OCI-LY7 (cell line): ENCODE data around the gene MAOA. TPM values are rescaled to one million over a fixed set of nuclear protein-coding genes. Genes with fewer than 3 reads are reported as not detected.

Source experiments
- BruUV-seq: library from RNA; stranded (reverse); fragments of 400-500 nt; replicated peaks from 2 replicates; lab custom pipeline; 2021; lab: Mats Ljungman, UMichigan
- CTCF ChIA-PET: fragments of 300-600 bp; sonication (Branson Sonifier 250); formaldehyde crosslinking; loops from one replicate; lab custom pipeline; 2022; ENCODE audit warnings: antibody characterized with exemption; ENCODE audit not compliant: unreplicated experiment; lab: Charles Lee
- POLR2A ChIA-PET: fragments of 300-600 bp; sonication (Branson Sonifier 250); formaldehyde crosslinking; loops from one replicate; lab custom pipeline; 2022; ENCODE audit warnings: antibody characterized with exemption; lab: Charles Lee
- DNase-seq: peaks from one replicate; pipeline ENCODE4 v3.0.0-alpha.2; 2015; ENCODE audit warnings: low spot score
- H2AFZ ChIP-seq: fragments of 200-600 bp; sonication (generic), shearing (Covaris generic); 2 replicates; pipeline ENCODE4 v1.6.1; 2014; ENCODE audit warnings: mild to moderate bottlenecking, antibody characterized with exemption, low read length, moderate library complexity
- H3K27ac ChIP-seq: fragments of 200-600 bp; sonication (generic); 2 replicates; pipeline ENCODE4 v1.5.1; 2014; ENCODE audit warnings: mixed run types, low read depth, mild to moderate bottlenecking, moderate library complexity, low read length, inconsistent platforms; ENCODE audit not compliant: poor library complexity, severe bottlenecking
- H3K36me3 ChIP-seq: fragments of 200-600 bp; sonication (generic); 2 replicates; pipeline ENCODE4 v1.6.1; 2014; ENCODE audit warnings: mild to moderate bottlenecking, antibody characterized with exemption, low read length, moderate library complexity, mixed read lengths; ENCODE audit not compliant: insufficient read depth
- H3K4me1 ChIP-seq: fragments of 200-600 bp; sonication (generic); 2 replicates; pipeline ENCODE4 v1.5.1; 2014; ENCODE audit warnings: mild to moderate bottlenecking, low read length; ENCODE audit not compliant: insufficient read depth, poor library complexity, severe bottlenecking
- H3K4me2 ChIP-seq: fragments of 200-600 bp; sonication (generic); 2 replicates; pipeline ENCODE4 v1.6.1; 2014; ENCODE audit warnings: mild to moderate bottlenecking, low read length
- H3K4me3 ChIP-seq: fragments of 200-600 bp; sonication (generic); 2 replicates; pipeline ENCODE4 v1.5.1; 2014; ENCODE audit warnings: mild to moderate bottlenecking, low read depth, low read length; ENCODE audit not compliant: poor library complexity, severe bottlenecking
- H3K79me2 ChIP-seq: fragments of 200-600 bp; sonication (generic); 2 replicates; pipeline ENCODE4 v1.6.1; 2016; ENCODE audit warnings: low read depth, mild to moderate bottlenecking, low read length, moderate library complexity, mixed read lengths; ENCODE audit not compliant: insufficient read depth
- H3K9me2 ChIP-seq: fragments of 200-600 bp; sonication (generic); 2 replicates; pipeline ENCODE4 v1.6.1; 2016; ENCODE audit warnings: mild to moderate bottlenecking, low read length, mixed read lengths; ENCODE audit not compliant: insufficient read depth
- H3K9me3 ChIP-seq: fragments of 200-600 bp; sonication (generic); 2 replicates; pipeline ENCODE4 v1.6.1; 2014; ENCODE audit warnings: mild to moderate bottlenecking, mixed run types, low read length, mixed read lengths
- H4K20me1 ChIP-seq: fragments of 200-600 bp; sonication (generic); 2 replicates; pipeline ENCODE4 v1.6.1; 2014; ENCODE audit warnings: mild to moderate bottlenecking, antibody characterized with exemption, low read length, moderate library complexity, mixed read lengths; ENCODE audit not compliant: insufficient read depth
- CTCF ChIP-seq: fragments of 200-600 bp; sonication (generic); conservative IDR thresholded peaks from 2 replicates; pipeline ENCODE4 v1.5.1; 2014; ENCODE audit warnings: mild to moderate bottlenecking, antibody characterized with exemption, low read length, moderate library complexity, mixed read lengths
- EZH2phosphoT487 ChIP-seq: fragments of 200-600 bp; sonication (generic); IDR thresholded peaks from 2 replicates; pipeline ENCODE4 v1.6.1; 2018; ENCODE audit warnings: low read depth, borderline replicate concordance, mild to moderate bottlenecking, mixed run types, antibody characterized with exemption, low read length, moderate library complexity, mixed read lengths
- intact Hi-C: fragments of 100-400 bp; cut with micrococcal nuclease; formaldehyde crosslinking; loops from one replicate; pipeline ENCODE4 v1.10.0; 2022; ENCODE audit not compliant: unreplicated experiment
- total RNA-seq, 2 experiments: library from RNA; depleted of rRNA in 1 of 2; stranded (reverse); fragments of >200 nt in 1 of 2; shearing (Covaris generic) in 1 of 2; gene quantifications; 2 replicates each; pipeline ENCODE4 v1.2.3, GENCODE V29; 2014 to 2022

The MAOA gene
- total RNA-seq, 2 experiments from 2014 or later = not detected

DNA sequence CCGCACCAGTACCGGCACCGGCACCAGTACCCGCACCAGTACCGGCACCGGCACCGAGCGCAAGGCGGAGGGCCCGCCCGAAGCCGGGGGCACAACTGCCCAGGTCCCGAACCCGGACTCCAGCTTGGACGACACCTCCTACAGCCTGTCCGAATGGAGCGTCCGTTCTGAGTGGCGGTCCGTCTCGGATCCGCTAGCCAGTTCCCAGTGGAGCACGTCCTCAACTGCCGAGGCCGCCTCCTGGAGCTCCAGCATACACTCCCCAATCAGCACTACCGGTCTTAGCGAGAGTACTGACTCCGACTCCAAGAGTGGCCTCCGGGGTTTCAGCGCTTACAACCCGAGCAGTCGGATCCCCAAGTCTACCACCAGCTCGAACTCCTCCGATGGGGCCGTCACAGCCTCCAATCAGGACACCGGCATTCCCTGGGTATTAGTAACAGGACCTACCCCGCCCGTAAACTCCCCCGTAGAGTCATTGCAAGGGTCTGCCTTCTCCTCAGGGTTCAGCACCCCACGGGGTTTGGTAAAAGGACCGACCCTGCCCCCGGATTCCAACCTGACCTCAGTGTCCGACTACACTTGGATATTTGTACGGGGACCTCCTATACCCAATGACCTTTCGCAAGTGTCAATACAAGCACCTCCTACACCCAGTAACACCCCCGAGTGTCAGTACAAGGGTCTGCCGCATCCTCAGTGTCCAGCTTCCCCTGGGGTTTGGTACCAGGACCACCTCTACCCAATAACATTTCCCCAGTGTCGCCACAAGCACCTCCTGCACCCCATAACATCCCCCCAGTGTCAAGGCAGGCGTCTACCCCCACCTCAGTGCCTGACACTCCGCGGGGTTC, 721 bp upstream of the MAOA start:
- BruUV-seq = no TSS peak
- no peak for TF ChIP-seq EZH2phosphoT487
- TF ChIP-seq CTCF = 0 out of 2 replicates have a peak, but pooled peaks have one; percentile 4
- H3K9me3 ChIP-seq = no peaks in the 10 kb centered on the region
- CTCF ChIA-PET = no interaction called here
- no peak for DNase-seq
- intact Hi-C loops = no loop called here
- POLR2A ChIA-PET = no interaction called here
- no peaks in the 10 kb centered on the region for H3K9me2 ChIP-seq
- no peaks in the 10 kb centered on the region for H3K36me3 ChIP-seq
- peak overlapping the region; percentile 63 for H3K4me3 ChIP-seq
- peaks cover 3% of the 10 kb centered on the region for H3K4me1 ChIP-seq
- no peaks in the 10 kb centered on the region for H3K79me2 ChIP-seq
- no peaks in the 10 kb centered on the region for H4K20me1 ChIP-seq
- no peak overlapping the region for H2AFZ ChIP-seq
- H3K27ac ChIP-seq = no peak overlapping the region
- H3K4me2 ChIP-seq = peak overlapping the region; percentile 60

GRCh38 chrX:43657671-43658070, 1.6 kb downstream of the MAOA start:
- intact Hi-C loops = no loop called here
- CTCF ChIA-PET = no interaction called here

More at GRCh38 chrX:43657671-43658070, 1.6 kb downstream of the MAOA start:
- DNase-seq = no peak
- H2AFZ ChIP-seq = no peak overlapping the region
- H3K79me2 ChIP-seq = no peaks in the 10 kb centered on the region
- POLR2A ChIA-PET = no interaction called here
- no peak overlapping the region for H3K4me3 ChIP-seq
- H4K20me1 ChIP-seq = no peaks in the 10 kb centered on the region
- no peaks in the 10 kb centered on the region for H3K9me2 ChIP-seq
- no peaks in the 10 kb centered on the region for H3K9me3 ChIP-seq
- TF ChIP-seq CTCF (no peak), EZH2phosphoT487 (no peak)
- H3K4me2 ChIP-seq = no peak overlapping the region
- no TSS peak for BruUV-seq
- H3K4me1 ChIP-seq = peaks cover 3% of the 10 kb centered on the region
- H3K27ac ChIP-seq = no peak overlapping the region
- H3K36me3 ChIP-seq = no peaks in the 10 kb centered on the region
